Measurements from ENCODE around the gene POU3F1. TPM values are rescaled to one million over a fixed set of nuclear protein-coding genes. Genes with fewer than 3 reads are reported as not detected.

The POU3F1 gene
- total and polyA plus RNA-seq, 2 donors (not counting 1 experiment from before 2014, with no cell fraction given), result 0.63 to 3.8 TPM

GRCh38 chr1:38077523-38078147 is 31.0 kb upstream of the POU3F1 start:
- Histone ChIP-seq H3K27ac (ENCODE audit: low read length in 2 of 2) (no peak overlapping the region), H3K4me3 (ENCODE audit: control extremely low read depth in 1 of 5, extremely low read depth in 1 of 5, insufficient read depth in 1 of 5, low read depth in 2 of 5, low read length in 4 of 5) (no peak overlapping the region), H3K27me3 (replicated peaks in 1 of 4; ENCODE audit: control extremely low read depth in 1 of 4, control insufficient read depth in 3 of 4, insufficient read depth in 4 of 4, low read length in 3 of 4) (peaks cover 0 to 6% (median 0%) of the 10 kb centered on the region in 4 experiments), H2AFZ (ENCODE audit: insufficient read depth, low read depth, low read length, poor library complexity, severe bottlenecking) (no peak overlapping the region), H3K4me1 (ENCODE audit: control insufficient read depth in 2 of 2, insufficient read depth in 2 of 2, low read length in 2 of 2) (no peaks in the 10 kb centered on the region), H3K9me3 (ENCODE audit: control extremely low read depth in 1 of 3, control insufficient read depth in 2 of 3, insufficient read depth in 1 of 3, low read length in 2 of 3) (no peaks in the 10 kb centered on the region), H4K20me1 (ENCODE audit: control insufficient read depth, insufficient read depth, low read length, poor library complexity, severe bottlenecking) (no peaks in the 10 kb centered on the region), H3K36me3 (replicated peaks in 1 of 2; ENCODE audit: control extremely low read depth in 1 of 2, control insufficient read depth in 1 of 2, extremely low read depth in 1 of 2, insufficient read depth in 2 of 2, low read length in 1 of 2) (no peaks in the 10 kb centered on the region), H3K4me2 (replicated peaks; ENCODE audit: low read depth, low read length, poor library complexity, severe bottlenecking) (no peak overlapping the region), H3K9ac (ENCODE audit: low read length) (no peak overlapping the region), H3K79me2 (ENCODE audit: control insufficient read depth, insufficient read depth, low read length) (no peaks in the 10 kb centered on the region)
- TF ChIP-seq EZH2 (IDR thresholded peaks at IDR 0.05; ENCODE audit: borderline replicate concordance, insufficient read depth, low read depth, low read length, poor library complexity, severe bottlenecking) (no peak), CTCF (IDR thresholded peaks at IDR 0.05) (no peak)
- no peak overlapping the region for H3K27ac Mint-ChIP-seq
- CTCF ChIA-PET, result interaction anchor here (0.7 kb wide), 2 partner anchors 505 to 1866 kb away, joined by 3 to 4 read pairs; no protein-coding TSS in a partner anchor
- no peaks in the 10 kb centered on the region for H3K9me3 Mint-ChIP-seq (ENCODE audit: insufficient read depth)
- POLR2A ChIA-PET, result no interaction called here
- 100% methylated on average over 1 of the region's 3 CpGs for WGBS (ENCODE audit: insufficient coverage)
- H3K4me1 Mint-ChIP-seq, result no peaks in the 10 kb centered on the region
- ATAC-seq (ENCODE audit: low read depth), result no peak
- no peak overlapping the region for H3K4me3 Mint-ChIP-seq
- DNase-seq, result no peak
- H3K27me3 Mint-ChIP-seq, result peaks cover 4% of the 10 kb centered on the region
- intact Hi-C loops (cut with micrococcal nuclease), result no loop called here

GRCh38 chr1:38076455-38076854 is 29.9 kb upstream of the POU3F1 start:
- ChIA-PET POLR2A (no interaction called here), CTCF (no interaction called here)
- Mint-ChIP-seq H3K27me3 (peaks cover 4% of the 10 kb centered on the region), H3K27ac (no peak overlapping the region), H3K4me3 (no peak overlapping the region), H3K9me3 (ENCODE audit: insufficient read depth) (no peaks in the 10 kb centered on the region), H3K4me1 (no peaks in the 10 kb centered on the region)
- no peaks in the 10 kb centered on the region for H3K9me3 ChIP-seq (ENCODE audit: control extremely low read depth in 1 of 3, control insufficient read depth in 2 of 3, insufficient read depth in 1 of 3, low read length in 2 of 3)
- no peaks in the 10 kb centered on the region for H3K4me1 ChIP-seq (ENCODE audit: control insufficient read depth in 2 of 2, insufficient read depth in 2 of 2, low read length in 2 of 2)
- no peak overlapping the region for H3K27ac ChIP-seq (ENCODE audit: low read length in 2 of 2)
- no peak overlapping the region for H3K9ac ChIP-seq (ENCODE audit: low read length)
- ATAC-seq (ENCODE audit: low read depth), result no peak
- no peaks in the 10 kb centered on the region for H3K79me2 ChIP-seq (ENCODE audit: control insufficient read depth, insufficient read depth, low read length)
- H3K4me3 ChIP-seq (ENCODE audit: control extremely low read depth in 1 of 5, extremely low read depth in 1 of 5, insufficient read depth in 1 of 5, low read depth in 2 of 5, low read length in 4 of 5), result no peak overlapping the region
- intact Hi-C loops (cut with micrococcal nuclease), result no loop called here
- WGBS (ENCODE audit: insufficient coverage), result 67% methylated on average over 4 of the region's 6 CpGs
- H3K36me3 ChIP-seq (replicated peaks in 1 of 2; ENCODE audit: control extremely low read depth in 1 of 2, control insufficient read depth in 1 of 2, extremely low read depth in 1 of 2, insufficient read depth in 2 of 2, low read length in 1 of 2), result no peaks in the 10 kb centered on the region
- H2AFZ ChIP-seq (ENCODE audit: insufficient read depth, low read depth, low read length, poor library complexity, severe bottlenecking), result no peak overlapping the region
- TF ChIP-seq EZH2 (IDR thresholded peaks at IDR 0.05; ENCODE audit: borderline replicate concordance, insufficient read depth, low read depth, low read length, poor library complexity, severe bottlenecking) (no peak), CTCF (IDR thresholded peaks at IDR 0.05) (no peak)
- H3K27me3 ChIP-seq (replicated peaks in 1 of 4; ENCODE audit: control extremely low read depth in 1 of 4, control insufficient read depth in 3 of 4, insufficient read depth in 4 of 4, low read length in 3 of 4), result peaks cover 0 to 6% (median 0%) of the 10 kb centered on the region in 4 experiments
- no peak overlapping the region for H3K4me2 ChIP-seq (replicated peaks; ENCODE audit: low read depth, low read length, poor library complexity, severe bottlenecking)
- DNase-seq, result no peak
- no peaks in the 10 kb centered on the region for H4K20me1 ChIP-seq (ENCODE audit: control insufficient read depth, insufficient read depth, low read length, poor library complexity, severe bottlenecking)

All from B cell (primary cell).